Panc1 (cell line): Measurements from ENCODE around the gene TMOD1. TPM values are rescaled to one million over a fixed set of nuclear protein-coding genes. Genes with fewer than 3 reads are reported as not detected.

Experiments
- ATAC-seq: fragments of 200-7000 bp; cut with Tn5 transposase; 2 replicates; pipeline ENCODE4 v1.9.1; 2020; ENCODE audit warnings: mild to moderate bottlenecking, moderate library complexity
- BruUV-seq: library from RNA; stranded (reverse); fragments of 400-500 nt; replicated peaks from 2 replicates; lab custom pipeline; 2021; lab: Mats Ljungman, UMichigan
- CTCF ChIA-PET: fragments of 300-600 bp; sonication (Branson Sonifier 250); formaldehyde crosslinking; loops from one replicate; lab custom pipeline; 2022; ENCODE audit warnings: antibody characterized with exemption; lab: Charles Lee
- POLR2A ChIA-PET: fragments of 300-600 bp; sonication (Branson Sonifier 250); formaldehyde crosslinking; loops from one replicate; lab custom pipeline; 2022; ENCODE audit warnings: antibody characterized with exemption; lab: Charles Lee
- DNase-seq: peaks from one replicate; pipeline ENCODE4 v3.0.0-alpha.2; 2010; ENCODE audit warnings: low read depth, low spot score
- H3K27ac ChIP-seq: 2 replicates; pipeline ENCODE4 v1.5.1; 2011; ENCODE audit warnings: mild to moderate bottlenecking, low read length, inconsistent platforms
- H3K27me3 ChIP-seq: fragments of 200-500 bp; sonication (Bioruptor generic); 2 replicates; pipeline ENCODE4 v1.6.0; 2014; ENCODE audit warnings: low read length, inconsistent platforms; ENCODE audit not compliant: control insufficient read depth, insufficient read depth
- H3K36me3 ChIP-seq: fragments of 200-500 bp; sonication (Bioruptor generic); 2 replicates; pipeline ENCODE4 v1.5.1; 2014; ENCODE audit warnings: inconsistent platforms, mild to moderate bottlenecking, low read length, moderate library complexity; ENCODE audit not compliant: control insufficient read depth, insufficient read depth
- H3K4me1 ChIP-seq: 2 replicates; pipeline ENCODE4 v1.5.1; 2011; ENCODE audit warnings: inconsistent platforms, mild to moderate bottlenecking, low read length, moderate library complexity; ENCODE audit not compliant: control insufficient read depth, insufficient read depth
- H3K4me3 ChIP-seq, 2 experiments: 2 replicates each; pipeline ENCODE4 v1.5.1; 2011 to 2012; ENCODE audit warnings: low read depth in 2 of 2, low read length in 2 of 2, mild to moderate bottlenecking in 2 of 2, inconsistent platforms in 1 of 2, moderate library complexity in 1 of 2
- H3K9me3 ChIP-seq: fragments of 200-500 bp; sonication (Bioruptor generic); 2 replicates; pipeline ENCODE4 v1.5.1; 2014; ENCODE audit warnings: low read depth, mild to moderate bottlenecking, inconsistent platforms, low read length, moderate library complexity; ENCODE audit not compliant: control insufficient read depth, insufficient read depth
- POLR2AphosphoS5 ChIP-seq: IDR thresholded peaks from 2 replicates; pipeline ENCODE4 v1.6.1; 2012; ENCODE audit warnings: mild to moderate bottlenecking, low read depth, low read length, moderate library complexity
- REST ChIP-seq, 2 experiments: IDR thresholded peaks; 2 replicates each; pipeline ENCODE4 v1.6.1; 2011 to 2012; ENCODE audit warnings: low read depth in 2 of 2, control low read depth in 1 of 2, low read length in 1 of 2, mild to moderate bottlenecking in 1 of 2, moderate library complexity in 1 of 2; ENCODE audit not compliant: insufficient read depth in 1 of 2
- SIN3A ChIP-seq: IDR thresholded peaks from 2 replicates; pipeline ENCODE4 v1.6.1; 2012; ENCODE audit warnings: low read depth, mild to moderate bottlenecking, low read length, moderate library complexity, borderline replicate concordance; ENCODE audit not compliant: insufficient read depth
- TCF7L2 ChIP-seq: IDR thresholded peaks from 2 replicates; pipeline ENCODE4 v1.6.1; 2011; ENCODE audit warnings: mild to moderate bottlenecking, low read depth, low read length, inconsistent platforms
- in situ Hi-C: cut with HindIII; loops from 2 replicates; pipeline ENCODE4 v1.10.0; 2016; ENCODE audit warnings: low sequenced_read_pairs, low pct_unique_long_range_greater_than_20kb
- intact Hi-C: fragments of 100-400 bp; cut with micrococcal nuclease; formaldehyde crosslinking; loops from one replicate; pipeline ENCODE4 v1.10.0; 2022; ENCODE audit not compliant: unreplicated experiment
- total RNA-seq: library from RNA; stranded (reverse); gene quantifications from one replicate; pipeline ENCODE4 v1.2.1, GENCODE V29; 2021; ENCODE audit not compliant: unreplicated experiment
- TF ChIP-seq, protein P1 (sequence below): fragments of 450-650 bp; IDR thresholded peaks from 2 replicates; pipeline ENCODE4 v1.5.1; 2017; ENCODE audit warnings: mild to moderate bottlenecking

TMOD1 gene
- total RNA-seq, 1 experiment from 2014 or later, result 1.4 TPM

GRCh38 chr9:97604901-97605645 is 103.6 kb downstream of the TMOD1 start:
- ATAC-seq (no peak), DNase-seq (no peak)
- Histone ChIP-seq H3K4me3 (no peak overlapping the region), H3K4me1 (no peaks in the 10 kb centered on the region), H3K27me3 (no peaks in the 10 kb centered on the region), H3K27ac (no peak overlapping the region), H3K36me3 (peaks cover 3% of the 10 kb centered on the region; the same call in 1 of the 2 replicates), H3K9me3 (no peaks in the 10 kb centered on the region)
- in situ Hi-C loops (no loop called here), intact Hi-C loops (no loop called here)
- ChIA-PET POLR2A (no interaction called here), CTCF (no interaction called here)
- no peak for TF ChIP-seq SIN3A
- no peak for TF ChIP-seq TCF7L2
- no peak for TF ChIP-seq REST (IDR thresholded peaks at IDR 0.05; ENCODE audit: insufficient read depth in 1 of 2, low read depth in 2 of 2, low read length in 1 of 2)
- TF ChIP-seq, protein P1, sequence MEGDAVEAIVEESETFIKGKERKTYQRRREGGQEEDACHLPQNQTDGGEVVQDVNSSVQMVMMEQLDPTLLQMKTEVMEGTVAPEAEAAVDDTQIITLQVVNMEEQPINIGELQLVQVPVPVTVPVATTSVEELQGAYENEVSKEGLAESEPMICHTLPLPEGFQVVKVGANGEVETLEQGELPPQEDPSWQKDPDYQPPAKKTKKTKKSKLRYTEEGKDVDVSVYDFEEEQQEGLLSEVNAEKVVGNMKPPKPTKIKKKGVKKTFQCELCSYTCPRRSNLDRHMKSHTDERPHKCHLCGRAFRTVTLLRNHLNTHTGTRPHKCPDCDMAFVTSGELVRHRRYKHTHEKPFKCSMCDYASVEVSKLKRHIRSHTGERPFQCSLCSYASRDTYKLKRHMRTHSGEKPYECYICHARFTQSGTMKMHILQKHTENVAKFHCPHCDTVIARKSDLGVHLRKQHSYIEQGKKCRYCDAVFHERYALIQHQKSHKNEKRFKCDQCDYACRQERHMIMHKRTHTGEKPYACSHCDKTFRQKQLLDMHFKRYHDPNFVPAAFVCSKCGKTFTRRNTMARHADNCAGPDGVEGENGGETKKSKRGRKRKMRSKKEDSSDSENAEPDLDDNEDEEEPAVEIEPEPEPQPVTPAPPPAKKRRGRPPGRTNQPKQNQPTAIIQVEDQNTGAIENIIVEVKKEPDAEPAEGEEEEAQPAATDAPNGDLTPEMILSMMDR, result no peak
- no TSS peak for BruUV-seq

GRCh38 chr9:97615439-97616072 is 114.1 kb downstream of the TMOD1 start:
- ChIA-PET POLR2A (interaction anchor here (0.6 kb wide), 1 partner anchor 10 kb away, joined by 3 read pairs; no protein-coding TSS in a partner anchor), CTCF (interaction anchor here (0.6 to 1.9 kb wide), 10 partner anchors 17 to 1643 kb away, joined by 3 to 8 read pairs (median 3); no protein-coding TSS in a partner anchor)
- in situ Hi-C loops (no loop called here), intact Hi-C loops (loop anchor here (5.0 kb wide), 1 partner anchor 143 kb away; no protein-coding TSS in a partner anchor)
- no peaks in the 10 kb centered on the region for H3K9me3 ChIP-seq
- no TSS peak for BruUV-seq
- H3K4me3 ChIP-seq, result no peak overlapping the region
- TF ChIP-seq TCF7L2 (no peak), POLR2AphosphoS5 (no peak), REST (IDR thresholded peaks at IDR 0.05; ENCODE audit: insufficient read depth in 1 of 2, low read depth in 2 of 2, low read length in 1 of 2) (no peak), SIN3A (no peak)
- TF ChIP-seq, protein P1, result peak; percentile 68; the same call in 1 of the 2 replicates
- DNase-seq, result peak; percentile 18
- H3K36me3 ChIP-seq, result no peaks in the 10 kb centered on the region
- H3K27ac ChIP-seq, result no peak overlapping the region
- ATAC-seq, result peak; percentile 71; the same call in 1 of the 2 replicates
- no peaks in the 10 kb centered on the region for H3K27me3 ChIP-seq
- no peaks in the 10 kb centered on the region for H3K4me1 ChIP-seq
